ENCODE results near the gene EDN2.

EDN2 gene

DNA sequence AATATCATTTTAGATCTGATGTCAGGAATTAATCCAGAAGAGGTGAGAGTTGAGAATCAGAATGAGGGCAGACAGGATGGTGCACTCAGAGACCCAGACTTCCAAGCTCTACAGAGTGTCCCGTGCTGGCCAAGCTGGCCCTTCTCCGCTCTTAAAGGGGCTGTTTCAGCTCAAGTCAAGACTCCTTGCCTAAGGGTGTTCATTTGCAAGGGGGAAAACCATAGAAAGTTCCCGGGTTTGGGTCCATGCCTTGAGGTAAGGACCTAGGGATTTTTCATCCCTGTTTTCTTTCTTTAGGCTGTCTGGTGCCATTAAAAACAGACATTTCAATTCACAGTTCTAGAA lies 47.5 kb downstream of the EDN2 start:
- DNase-seq (ENCODE audit: low spot score) = no peak

DNA sequence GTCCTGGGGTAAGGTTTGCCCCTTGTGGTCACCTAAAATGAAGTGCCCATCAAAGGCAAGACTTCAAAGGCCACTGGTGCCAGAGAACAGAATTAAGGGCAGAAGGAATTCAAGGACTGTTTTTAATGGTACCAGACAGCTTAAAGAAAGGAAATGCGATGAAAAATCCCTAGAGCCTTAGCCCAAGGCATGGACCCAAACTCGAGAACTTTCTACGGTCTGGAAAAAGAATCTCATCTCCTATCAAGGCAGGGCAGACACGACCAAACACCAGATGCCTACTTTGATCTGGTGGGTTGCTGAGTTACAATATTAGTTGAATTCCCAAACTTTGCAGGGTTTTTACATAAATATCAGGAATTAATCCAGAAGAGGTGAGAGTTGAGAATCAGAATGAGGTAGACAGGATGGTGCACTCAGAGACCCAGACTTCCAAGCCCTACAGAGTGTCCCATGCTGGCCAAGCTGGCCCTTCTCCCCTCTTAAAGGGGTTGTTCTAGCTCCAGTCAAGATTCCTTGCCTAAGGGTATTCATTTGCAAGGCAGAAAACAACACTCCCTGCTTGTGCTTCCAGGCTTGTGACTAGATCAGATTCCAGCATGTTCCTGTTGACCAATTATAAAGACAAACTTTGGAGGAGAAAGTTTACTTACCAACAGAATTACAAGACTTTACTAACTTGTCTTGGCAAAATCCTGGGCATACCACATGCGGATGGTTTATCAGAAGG lies 48.0 kb downstream of the EDN2 start:
- DNase-seq (ENCODE audit: low spot score) = no peak

DNA sequence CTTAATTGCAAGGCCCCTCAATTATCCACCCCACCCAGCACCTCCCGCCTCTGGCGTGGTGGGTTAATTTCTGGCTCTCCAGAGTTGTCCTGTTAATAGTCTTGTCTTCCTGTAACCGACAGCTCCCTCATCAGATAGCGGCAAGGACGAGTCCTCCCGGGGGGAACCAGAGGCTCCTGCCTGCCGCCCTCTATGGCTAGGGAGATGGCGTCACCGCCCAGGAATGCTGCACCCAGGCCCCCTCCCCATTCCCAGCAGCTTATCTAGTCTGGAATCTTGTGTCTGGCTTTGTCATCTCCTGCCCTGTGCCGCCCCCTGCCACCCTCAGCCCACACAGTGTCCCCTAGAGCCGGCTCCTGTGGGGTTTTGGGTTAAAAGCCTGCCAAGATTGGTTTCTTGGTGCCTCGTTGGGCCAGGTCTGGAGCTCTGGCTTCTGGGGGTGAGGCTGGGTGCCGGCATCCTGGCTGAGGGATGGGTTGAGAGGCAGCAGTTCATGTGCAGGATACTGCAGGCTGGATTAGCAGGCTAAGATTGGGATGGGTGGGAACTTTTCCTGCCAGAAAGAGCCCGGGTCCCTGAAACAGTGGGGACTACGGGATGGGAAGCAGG lies 48.8 kb downstream of the EDN2 start:
- no peak for DNase-seq (ENCODE audit: low spot score)

DNA sequence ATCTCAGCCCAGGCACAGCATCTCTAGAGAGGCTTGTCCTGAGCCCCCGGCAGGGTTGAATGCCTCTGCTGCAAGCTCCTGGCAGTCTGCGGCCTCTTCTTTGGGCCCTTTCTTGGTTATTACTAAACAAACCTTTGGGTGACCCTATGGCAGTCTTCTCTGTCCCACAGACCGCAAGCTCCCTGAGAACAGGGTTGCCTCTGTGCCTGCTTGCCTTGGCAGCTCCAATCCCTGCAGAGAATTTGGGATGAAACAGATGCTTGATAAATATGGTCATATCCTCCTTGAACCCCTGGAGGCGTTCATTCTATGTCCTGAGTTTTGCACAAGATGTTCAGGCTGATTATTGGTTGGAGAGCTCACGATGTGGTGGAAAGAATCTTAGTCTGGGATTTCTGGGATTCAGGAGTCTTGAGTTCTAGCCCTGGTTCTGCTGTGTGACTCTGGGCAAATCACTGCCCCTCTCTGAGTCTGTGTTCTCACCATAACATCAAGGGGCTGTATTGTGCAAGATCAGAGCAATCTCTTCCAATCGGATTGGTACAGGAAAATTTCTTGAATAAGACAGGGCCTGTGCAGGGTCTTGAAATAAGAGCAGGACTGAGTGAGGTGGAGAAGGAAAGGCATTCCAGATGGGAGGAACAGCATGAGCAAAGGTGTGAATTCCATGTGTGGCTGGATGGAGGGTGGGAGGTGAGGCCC lies 49.6 kb downstream of the EDN2 start:
- DNase-seq (ENCODE audit: low spot score) = no peak

DNA sequence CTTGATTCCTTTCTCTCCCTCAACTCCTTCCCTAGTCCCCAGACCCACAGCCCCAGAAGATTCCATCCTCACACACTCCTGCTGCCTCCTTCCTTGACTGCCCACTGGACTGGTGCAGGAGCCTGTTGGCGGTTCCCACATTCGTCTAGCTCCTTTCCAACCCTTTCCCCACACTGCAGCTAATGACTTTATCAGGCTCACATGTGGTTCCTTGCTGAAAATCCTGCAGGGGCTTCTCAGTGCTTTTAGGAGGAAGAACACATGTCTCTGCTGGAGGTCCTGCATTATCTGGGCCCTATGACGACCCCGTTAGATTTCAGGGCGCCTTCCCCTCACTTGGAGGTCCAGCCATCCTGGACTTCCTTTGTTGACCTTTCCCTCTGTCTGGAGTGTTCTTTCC lies 50.2 kb downstream of the EDN2 start:
- DNase-seq (ENCODE audit: low spot score) = no peak

DNA sequence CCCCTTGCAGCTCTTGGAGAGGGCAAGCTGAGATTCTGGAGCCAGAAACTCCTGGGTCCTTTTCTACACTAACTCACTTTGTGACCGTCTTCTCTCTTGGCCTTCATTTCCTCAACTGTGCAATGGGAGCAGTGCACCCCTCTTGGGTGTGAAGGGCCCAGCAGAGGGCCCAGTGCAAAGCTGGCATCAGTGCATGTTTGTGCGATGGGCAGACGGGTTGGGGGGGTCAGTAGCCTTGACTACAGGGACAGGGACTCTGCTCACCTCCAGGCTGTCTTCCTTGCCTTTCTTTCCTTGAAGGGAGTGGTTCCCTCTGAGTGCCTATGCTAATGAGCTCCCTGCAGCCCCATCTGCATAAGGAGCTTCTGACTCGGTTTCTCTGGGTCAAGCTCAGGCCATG lies 51.0 kb downstream of the EDN2 start:
- no peak for DNase-seq (ENCODE audit: low spot score)

DNA sequence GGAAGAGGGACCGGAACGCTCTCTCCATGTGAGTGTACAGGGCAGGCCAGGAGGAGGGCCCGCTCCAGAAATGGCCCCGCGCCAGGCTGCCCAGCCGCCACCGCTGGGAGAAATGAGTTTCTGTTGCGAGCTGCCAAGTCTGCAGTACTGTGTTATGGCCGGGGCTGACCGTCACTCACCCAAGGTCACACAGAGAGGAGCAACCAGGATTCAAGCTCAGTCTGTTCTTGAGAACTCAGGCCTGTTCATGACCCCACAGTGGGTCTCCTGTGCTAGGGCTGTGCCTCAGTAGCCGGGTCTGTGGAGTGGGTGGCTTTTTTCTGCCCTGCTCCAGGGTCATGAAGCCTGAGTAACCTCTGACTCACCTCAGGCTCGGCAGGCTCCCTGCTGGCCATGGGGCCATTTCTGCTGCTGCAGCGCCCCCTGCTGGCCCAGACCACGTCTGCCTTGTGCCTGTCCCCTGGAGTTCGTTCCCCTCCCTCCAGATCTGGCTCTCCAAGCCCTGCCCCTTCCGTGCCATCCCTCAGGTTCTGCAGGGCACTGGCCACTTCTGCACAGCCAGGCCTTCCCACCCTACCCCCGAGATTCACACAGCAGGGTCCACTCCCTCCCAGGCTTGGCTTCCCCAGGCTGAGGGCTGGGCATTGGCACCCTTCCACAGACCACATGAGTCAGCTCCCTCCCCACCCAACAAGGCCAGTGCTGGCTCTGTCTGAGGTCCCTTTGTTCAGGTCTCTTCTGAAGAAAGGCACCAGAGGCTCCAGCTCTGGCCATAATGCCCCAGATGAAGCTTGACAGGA lies 51.8 kb downstream of the EDN2 start:
- DNase-seq (ENCODE audit: low spot score) = peak; percentile 94

DNA sequence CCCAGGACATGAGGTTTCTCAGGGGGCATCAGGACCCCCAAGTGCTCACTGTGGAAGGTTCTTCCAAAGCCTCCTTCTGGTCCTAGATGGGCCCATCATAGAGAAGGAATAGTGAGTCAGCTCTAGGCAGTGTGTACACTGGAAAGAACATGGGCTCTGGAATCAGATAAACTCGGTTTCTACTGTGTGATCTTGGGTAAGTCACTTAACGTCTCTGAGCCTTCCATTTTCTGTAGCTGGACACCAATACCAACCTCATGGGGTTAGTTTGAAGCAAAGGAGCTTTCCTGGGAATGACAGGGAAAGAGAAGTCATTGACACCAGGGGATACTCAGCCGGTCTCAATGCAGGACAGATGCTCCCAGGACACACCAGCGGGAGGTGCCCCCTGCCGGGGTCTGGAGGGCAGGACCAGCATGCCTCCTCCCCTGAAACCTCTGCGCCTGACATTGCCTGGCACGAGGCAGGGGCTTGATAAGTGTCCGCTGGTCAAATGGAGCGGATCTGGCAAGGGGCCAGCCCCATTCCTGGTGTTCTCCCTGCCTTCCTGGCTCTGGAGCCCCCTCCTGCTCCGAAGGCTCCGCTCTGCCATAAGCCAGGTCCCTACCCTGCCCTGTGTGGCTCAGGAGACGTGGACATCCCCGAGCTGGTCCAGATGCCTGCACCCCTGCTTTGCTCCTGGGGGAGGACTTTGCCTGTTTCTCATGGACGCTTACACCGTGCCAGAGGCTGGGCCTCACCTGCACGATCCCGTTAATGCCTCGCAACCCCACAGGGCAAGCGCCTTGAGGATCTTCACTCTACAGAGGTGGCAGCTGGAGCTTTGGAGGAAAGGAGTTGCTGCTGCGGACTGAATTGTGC lies 52.8 kb downstream of the EDN2 start:
- no peak for DNase-seq (ENCODE audit: low spot score)

DNA sequence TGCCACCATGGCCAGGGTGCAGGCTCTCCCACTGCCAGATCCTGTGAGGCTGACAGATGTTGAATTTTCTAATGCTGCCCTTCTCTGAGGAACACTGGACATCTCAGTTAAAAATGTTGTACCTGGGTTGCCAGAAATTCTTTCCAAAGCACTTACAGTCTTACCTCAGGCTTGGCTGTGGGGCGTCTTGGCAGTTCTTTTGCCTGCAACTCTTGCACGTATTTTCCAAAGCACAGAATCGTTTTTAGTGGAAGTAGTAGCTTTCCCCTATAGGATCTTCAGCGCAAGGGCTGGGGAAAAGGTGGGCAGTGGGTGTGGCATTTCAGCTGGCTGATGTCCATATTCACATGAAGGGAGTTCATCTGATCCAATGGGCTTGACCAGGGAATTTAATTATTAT lies 53.9 kb downstream of the EDN2 start:
- no peak for DNase-seq (ENCODE audit: low spot score)

DNA sequence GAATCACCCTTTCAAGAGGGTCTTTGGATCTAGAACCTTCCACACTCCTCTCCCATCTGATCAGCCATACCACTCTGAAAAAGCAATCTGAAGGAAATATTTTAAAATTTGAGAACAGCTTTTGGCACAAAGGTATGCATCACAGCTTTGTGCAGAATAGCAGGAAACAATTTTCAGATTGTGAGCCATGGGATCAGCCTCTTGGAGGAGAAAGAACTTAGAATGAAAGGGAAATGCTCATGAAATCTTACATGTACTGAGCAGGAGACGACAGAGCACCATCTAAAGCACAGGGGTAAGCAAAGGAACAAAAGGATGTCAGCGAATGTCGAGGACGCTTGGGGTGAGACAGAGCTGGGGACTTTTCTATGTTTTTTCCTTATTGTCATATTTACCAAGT lies 54.4 kb downstream of the EDN2 start:
- DNase-seq (ENCODE audit: low spot score) = no peak

DNA sequence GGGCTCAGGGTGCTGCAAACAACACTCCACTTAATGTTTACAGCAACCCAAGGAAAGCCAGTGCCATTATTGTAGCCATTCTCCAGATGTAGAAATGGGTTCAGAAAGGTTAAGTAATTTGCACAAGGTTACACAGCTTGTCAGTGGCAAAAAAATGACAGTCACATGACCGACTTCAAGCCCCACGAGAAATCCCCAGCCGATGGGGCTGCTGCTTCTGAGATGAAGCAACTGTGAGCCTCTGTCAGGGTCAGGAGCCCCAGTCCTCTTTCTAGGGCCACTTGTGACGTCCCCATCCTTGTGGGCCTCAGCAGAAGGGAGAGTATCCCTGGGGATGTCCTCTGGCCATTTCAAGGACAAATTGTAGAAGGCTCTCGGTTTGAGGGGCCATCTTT lies 54.8 kb downstream of the EDN2 start:
- no peak for DNase-seq (ENCODE audit: low spot score)
